IMR-90 (cell line): ENCODE measurements around the gene MSANTD1. TPM values are rescaled to one million over a fixed set of nuclear protein-coding genes. Genes with fewer than 3 reads are reported as not detected.

ENCODE experiments used
- ATAC-seq: fragments of 200-7000 bp; cut with Tn5 transposase; 2 replicates; pipeline ENCODE4 v1.9.1; 2020; ENCODE audit warnings: low read depth, mild to moderate bottlenecking, moderate library complexity
- BruUV-seq: library from RNA; stranded (reverse); fragments of 400-500 nt; replicated peaks from 2 replicates; lab custom pipeline; 2021; lab: Mats Ljungman, UMichigan
- CTCF ChIA-PET: fragments of 300-600 bp; formaldehyde crosslinking; extraction: SDS; loops from one replicate; lab custom pipeline; 2021; ENCODE audit warnings: antibody characterized with exemption; lab: Yijun Ruan, JAX
- POLR2A ChIA-PET: fragments of 300-600 bp; sonication (Branson Sonifier 250); formaldehyde crosslinking; loops from one replicate; lab custom pipeline; 2022; ENCODE audit warnings: antibody characterized with exemption; ENCODE audit not compliant: unreplicated experiment; lab: Charles Lee
- DNase-seq: peaks from one replicate; pipeline ENCODE4 v3.0.0; 2013
- H2AFZ ChIP-seq: replicated peaks from 2 replicates; pipeline ENCODE3; 2013; ENCODE audit warnings: low read length, mild to moderate bottlenecking; ENCODE audit not compliant: poor library complexity
- H2AK5ac ChIP-seq: 2 replicates; pipeline ENCODE4 v1.6.1; 2013; ENCODE audit warnings: low read depth, low read length, inconsistent platforms
- H2AK9ac ChIP-seq: replicated peaks from 2 replicates; pipeline ENCODE3; 2013; ENCODE audit warnings: mild to moderate bottlenecking, low read depth, low read length, moderate library complexity; ENCODE audit not compliant: poor library complexity
- H2BK120ac ChIP-seq: 2 replicates; pipeline ENCODE4 v1.6.1; 2013; ENCODE audit warnings: low read depth, low read length, inconsistent platforms
- H2BK15ac ChIP-seq: 3 replicates; pipeline ENCODE4 v1.6.1; 2013; ENCODE audit warnings: low read depth, low read length, inconsistent platforms
- H2BK20ac ChIP-seq: 2 replicates; pipeline ENCODE4 v1.6.1; 2013; ENCODE audit warnings: low read depth, mild to moderate bottlenecking, inconsistent platforms, low read length, moderate library complexity
- H2BK5ac ChIP-seq: 2 replicates; pipeline ENCODE4 v1.6.1; 2013; ENCODE audit warnings: mild to moderate bottlenecking, low read depth, low read length, inconsistent platforms; ENCODE audit not compliant: poor library complexity, severe bottlenecking
- H3K14ac ChIP-seq: replicated peaks from 2 replicates; pipeline ENCODE4 v1.6.1; 2013; ENCODE audit warnings: low read depth, low read length, inconsistent platforms
- H3K18ac ChIP-seq: 2 replicates; pipeline ENCODE4 v1.6.1; 2013; ENCODE audit warnings: low read depth, low read length, control low read depth
- H3K23ac ChIP-seq: 2 replicates; pipeline ENCODE4 v1.6.1; 2013; ENCODE audit warnings: low read depth, low read length, inconsistent platforms
- H3K27ac ChIP-seq: 2 replicates; pipeline ENCODE4 v1.5.1; 2013; ENCODE audit warnings: mild to moderate bottlenecking, control low read depth, low read length; ENCODE audit not compliant: insufficient read depth
- H3K27me3 ChIP-seq: 2 replicates; pipeline ENCODE4 v1.6.1; 2013; ENCODE audit warnings: low read length; ENCODE audit not compliant: control insufficient read depth, insufficient read depth
- H3K36me3 ChIP-seq: 2 replicates; pipeline ENCODE4 v1.6.1; 2013; ENCODE audit warnings: low read length, mixed read lengths; ENCODE audit not compliant: control insufficient read depth, insufficient read depth
- H3K4ac ChIP-seq: 2 replicates; pipeline ENCODE4 v1.6.1; 2013; ENCODE audit warnings: low read depth, low read length, inconsistent platforms
- H3K4me1 ChIP-seq: 2 replicates; pipeline ENCODE4 v1.6.1; 2013; ENCODE audit warnings: low read length, mixed read lengths; ENCODE audit not compliant: control insufficient read depth, insufficient read depth
- H3K4me2 ChIP-seq: 2 replicates; pipeline ENCODE4 v1.6.1; 2013; ENCODE audit warnings: low read depth, mild to moderate bottlenecking, control low read depth, low read length, moderate library complexity
- H3K4me3 ChIP-seq: 2 replicates; pipeline ENCODE4 v1.5.1; 2013; ENCODE audit warnings: low read depth, mild to moderate bottlenecking, control low read depth, low read length, moderate library complexity; ENCODE audit not compliant: insufficient read depth
- H3K56ac ChIP-seq: 2 replicates; pipeline ENCODE4 v1.6.1; 2013; ENCODE audit warnings: low read length, inconsistent platforms; ENCODE audit not compliant: insufficient read depth; ENCODE audit errors: extremely low read depth
- H3K79me1 ChIP-seq, 2 experiments: 2 replicates each; pipeline ENCODE4 v1.6.1; 2013; ENCODE audit warnings: low read length in 2 of 2, inconsistent platforms in 1 of 2, low read depth in 1 of 2
- H3K9ac ChIP-seq: 2 replicates; pipeline ENCODE4 v1.6.1; 2013; ENCODE audit warnings: low read depth, low read length, control low read depth
- H3K9me1 ChIP-seq: 2 replicates; pipeline ENCODE4 v1.6.1; 2013; ENCODE audit warnings: low read length, inconsistent platforms; ENCODE audit not compliant: insufficient read depth
- H3K9me3 ChIP-seq: 2 replicates; pipeline ENCODE4 v1.6.1; 2013; ENCODE audit warnings: low read length; ENCODE audit not compliant: control insufficient read depth, insufficient read depth
- H4K20me1 ChIP-seq: 2 replicates; pipeline ENCODE4 v1.6.1; 2013; ENCODE audit warnings: low read length, inconsistent platforms; ENCODE audit not compliant: insufficient read depth
- H4K5ac ChIP-seq: 2 replicates; pipeline ENCODE4 v1.6.1; 2013; ENCODE audit warnings: mild to moderate bottlenecking, low read depth, low read length, control low read depth
- H4K8ac ChIP-seq, 2 experiments: 2 replicates each; pipeline ENCODE4 v1.6.1; 2013; ENCODE audit warnings: low read depth in 2 of 2, low read length in 2 of 2, control low read depth in 1 of 2, inconsistent platforms in 1 of 2
- H4K91ac ChIP-seq: 2 replicates; pipeline ENCODE4 v1.6.1; 2013; ENCODE audit warnings: low read depth, low read length, inconsistent platforms; ENCODE audit not compliant: insufficient read depth
- BHLHE40 ChIP-seq: fragments of 150-350 bp; IDR thresholded peaks from 2 replicates; pipeline ENCODE4 v1.6.1; 2016; ENCODE audit warnings: mild to moderate bottlenecking, low read depth, low read length
- CEBPB ChIP-seq: IDR thresholded peaks from 2 replicates; pipeline ENCODE4 v1.6.1; 2012; ENCODE audit warnings: low read depth, low read length, improper control_type of control experiment
- CHD1 ChIP-seq: IDR thresholded peaks from 2 replicates; pipeline ENCODE4 v1.6.1; 2012; ENCODE audit warnings: low read depth, low read length, improper control_type of control experiment
- FOS ChIP-seq: fragments of 150-350 bp; IDR thresholded peaks from 2 replicates; pipeline ENCODE4 v1.6.1; 2016; ENCODE audit warnings: low read depth, low read length
- MAFK ChIP-seq: IDR thresholded peaks from 2 replicates; pipeline ENCODE4 v1.6.1; 2012; ENCODE audit warnings: low read depth, low read length, improper control_type of control experiment
- MAZ ChIP-seq: IDR thresholded peaks from 2 replicates; pipeline ENCODE4 v1.6.1; 2012; ENCODE audit warnings: low read depth, mild to moderate bottlenecking, low read length, improper control_type of control experiment, moderate library complexity, borderline replicate concordance
- MXI1 ChIP-seq: IDR thresholded peaks from 2 replicates; pipeline ENCODE4 v1.6.1; 2012; ENCODE audit warnings: low read depth, mild to moderate bottlenecking, low read length, moderate library complexity, borderline replicate concordance
- NFE2L2 ChIP-seq: fragments of 150-350 bp; IDR thresholded peaks from 2 replicates; pipeline ENCODE4 v1.6.1; 2016; ENCODE audit warnings: low read depth, mild to moderate bottlenecking, low read length
- POLR2A ChIP-seq: IDR thresholded peaks from 2 replicates; pipeline ENCODE4 v1.6.1; 2012; ENCODE audit warnings: mild to moderate bottlenecking, low read depth, low read length
- RAD21 ChIP-seq: IDR thresholded peaks from 2 replicates; pipeline ENCODE4 v1.6.1; 2012; ENCODE audit warnings: low read length, improper control_type of control experiment
- RCOR1 ChIP-seq: IDR thresholded peaks from 2 replicates; pipeline ENCODE4 v1.6.1; 2012; ENCODE audit warnings: mild to moderate bottlenecking, low read length, improper control_type of control experiment; ENCODE audit not compliant: insufficient replicate concordance
- RFX5 ChIP-seq: IDR thresholded peaks from 2 replicates; pipeline ENCODE4 v1.8.0; 2012; ENCODE audit warnings: low read depth, mild to moderate bottlenecking, low read length, moderate library complexity
- SMC3 ChIP-seq: fragments of 150-350 bp; IDR thresholded peaks from 2 replicates; pipeline ENCODE4 v1.6.1; 2016; ENCODE audit warnings: low read depth, mild to moderate bottlenecking, antibody characterized with exemption, low read length, moderate library complexity
- WGBS, 2 experiments: methylation state at CpG; one replicate each; pipeline versions ENCODE4 v1.1.5 to v1.1.7; 2013; ENCODE audit warnings: missing lambda C conversion rate in 2 of 2; ENCODE audit not compliant: insufficient read length in 1 of 2; ENCODE audit errors: extremely low coverage in 2 of 2; 5-methylcytosine and 5-hydroxymethylcytosine counted together
- dilution Hi-C: fragments of 300-500 bp; cut with HindIII; formaldehyde crosslinking; loops from one replicate; pipeline ENCODE4 v1.14.3; 2018; ENCODE audit warnings: low sequenced_read_pairs; ENCODE audit not compliant: unreplicated experiment
- in situ Hi-C: fragments of 300-500 bp; cut with MboI; formaldehyde crosslinking; loops from 3 replicates; pipeline ENCODE4 v1.14.3; 2019; ENCODE audit warnings: low sequenced_read_pairs, inconsistent platforms, mixed read lengths
- intact Hi-C: fragments of 100-400 bp; cut with micrococcal nuclease; formaldehyde crosslinking; loops from 2 replicates; pipeline ENCODE4 v1.10.0; 2022
- polyA plus RNA-seq, 3 experiments: library from polyadenylated mRNA; depleted of rRNA; stranded (reverse); fragments of >200 nt; gene quantifications; 2 replicates each; pipeline ENCODE4 v1.2.3, GENCODE V29; 2012; ENCODE audit warnings: low replicate concordance in 1 of 3
- total RNA-seq: library from RNA; depleted of rRNA; stranded (reverse); fragments of >200 nt; gene quantifications from 2 replicates; pipeline ENCODE4 v1.2.3, GENCODE V29; 2012
- TF ChIP-seq, protein P1 (sequence below): conservative IDR thresholded peaks from 2 replicates; pipeline ENCODE4 v1.5.1; 2012; ENCODE audit warnings: mild to moderate bottlenecking, low read depth, low read length, improper control_type of control experiment
- TF ChIP-seq, protein P2 (sequence below): fragments of 150-350 bp; IDR thresholded peaks from 2 replicates; pipeline ENCODE4 v1.6.1; 2016; ENCODE audit warnings: low read depth, mild to moderate bottlenecking, low read length, moderate library complexity, borderline replicate concordance
- TF ChIP-seq, protein P3 (sequence below): fragments of 150-350 bp; IDR thresholded peaks from 2 replicates; pipeline ENCODE4 v1.6.1; 2017; ENCODE audit warnings: mild to moderate bottlenecking, antibody characterized with exemption, low read length, low read depth

The MSANTD1 gene
- total and polyA plus RNA-seq, 2 of the 4 experiments (the other 2 are of a cell fraction) = under 0.01 to 0.07 TPM

DNA sequence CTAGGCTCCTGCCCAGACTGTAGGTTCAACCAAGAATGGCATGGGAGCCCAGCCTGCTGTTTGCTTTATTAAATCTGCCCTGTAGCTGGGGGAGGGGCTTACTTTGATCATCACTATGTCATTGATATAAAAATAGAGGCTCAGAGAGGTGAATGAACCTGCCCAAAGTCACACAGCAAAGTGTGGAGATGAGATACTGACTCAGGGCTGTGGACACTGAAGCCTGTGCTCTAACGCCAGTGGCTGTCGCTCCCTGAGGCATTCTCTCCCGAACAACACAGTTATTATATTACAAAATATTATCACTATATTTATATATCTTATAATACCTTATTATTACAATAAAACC, 3.5 kb downstream of the MSANTD1 start:
- H3K14ac ChIP-seq = no peak overlapping the region
- no peak overlapping the region for H4K8ac ChIP-seq
- CTCF ChIA-PET = no interaction called here
- H4K20me1 ChIP-seq = no peaks in the 10 kb centered on the region
- no peaks in the 10 kb centered on the region for H3K36me3 ChIP-seq
- no TSS peak for BruUV-seq
- no peak overlapping the region for H3K9ac ChIP-seq
- no peak overlapping the region for H2BK5ac ChIP-seq
- no peak overlapping the region for H4K91ac ChIP-seq
- DNase-seq (no peak), ATAC-seq (no peak)
- no peak overlapping the region for H2BK15ac ChIP-seq
- H2AFZ ChIP-seq = no peak overlapping the region
- POLR2A ChIA-PET = no interaction called here
- TF ChIP-seq SMC3 (no peak), RCOR1 (no peak), RFX5 (no peak), MAFK (no peak), CEBPB (no peak), CHD1 (no peak), POLR2A (no peak), BHLHE40 (no peak), FOS (no peak), MAZ (no peak), RAD21 (no peak), NFE2L2 (no peak), MXI1 (no peak)
- TF ChIP-seq, protein P1, sequence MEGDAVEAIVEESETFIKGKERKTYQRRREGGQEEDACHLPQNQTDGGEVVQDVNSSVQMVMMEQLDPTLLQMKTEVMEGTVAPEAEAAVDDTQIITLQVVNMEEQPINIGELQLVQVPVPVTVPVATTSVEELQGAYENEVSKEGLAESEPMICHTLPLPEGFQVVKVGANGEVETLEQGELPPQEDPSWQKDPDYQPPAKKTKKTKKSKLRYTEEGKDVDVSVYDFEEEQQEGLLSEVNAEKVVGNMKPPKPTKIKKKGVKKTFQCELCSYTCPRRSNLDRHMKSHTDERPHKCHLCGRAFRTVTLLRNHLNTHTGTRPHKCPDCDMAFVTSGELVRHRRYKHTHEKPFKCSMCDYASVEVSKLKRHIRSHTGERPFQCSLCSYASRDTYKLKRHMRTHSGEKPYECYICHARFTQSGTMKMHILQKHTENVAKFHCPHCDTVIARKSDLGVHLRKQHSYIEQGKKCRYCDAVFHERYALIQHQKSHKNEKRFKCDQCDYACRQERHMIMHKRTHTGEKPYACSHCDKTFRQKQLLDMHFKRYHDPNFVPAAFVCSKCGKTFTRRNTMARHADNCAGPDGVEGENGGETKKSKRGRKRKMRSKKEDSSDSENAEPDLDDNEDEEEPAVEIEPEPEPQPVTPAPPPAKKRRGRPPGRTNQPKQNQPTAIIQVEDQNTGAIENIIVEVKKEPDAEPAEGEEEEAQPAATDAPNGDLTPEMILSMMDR = no peak
- TF ChIP-seq, protein P2, sequence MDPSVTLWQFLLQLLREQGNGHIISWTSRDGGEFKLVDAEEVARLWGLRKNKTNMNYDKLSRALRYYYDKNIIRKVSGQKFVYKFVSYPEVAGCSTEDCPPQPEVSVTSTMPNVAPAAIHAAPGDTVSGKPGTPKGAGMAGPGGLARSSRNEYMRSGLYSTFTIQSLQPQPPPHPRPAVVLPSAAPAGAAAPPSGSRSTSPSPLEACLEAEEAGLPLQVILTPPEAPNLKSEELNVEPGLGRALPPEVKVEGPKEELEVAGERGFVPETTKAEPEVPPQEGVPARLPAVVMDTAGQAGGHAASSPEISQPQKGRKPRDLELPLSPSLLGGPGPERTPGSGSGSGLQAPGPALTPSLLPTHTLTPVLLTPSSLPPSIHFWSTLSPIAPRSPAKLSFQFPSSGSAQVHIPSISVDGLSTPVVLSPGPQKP = no peak
- TF ChIP-seq, protein P3, sequence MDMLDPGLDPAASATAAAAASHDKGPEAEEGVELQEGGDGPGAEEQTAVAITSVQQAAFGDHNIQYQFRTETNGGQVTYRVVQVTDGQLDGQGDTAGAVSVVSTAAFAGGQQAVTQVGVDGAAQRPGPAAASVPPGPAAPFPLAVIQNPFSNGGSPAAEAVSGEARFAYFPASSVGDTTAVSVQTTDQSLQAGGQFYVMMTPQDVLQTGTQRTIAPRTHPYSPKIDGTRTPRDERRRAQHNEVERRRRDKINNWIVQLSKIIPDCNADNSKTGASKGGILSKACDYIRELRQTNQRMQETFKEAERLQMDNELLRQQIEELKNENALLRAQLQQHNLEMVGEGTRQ = no peak
- no peak overlapping the region for H2BK120ac ChIP-seq
- dilution Hi-C loops (no loop called here), intact Hi-C loops (no loop called here), in situ Hi-C loops (no loop called here)
- no peak overlapping the region for H3K18ac ChIP-seq
- no peak overlapping the region for H2BK20ac ChIP-seq
- H4K5ac ChIP-seq = no peak overlapping the region
- no peaks in the 10 kb centered on the region for H3K79me1 ChIP-seq
- no peak overlapping the region for H3K4me2 ChIP-seq
- no peaks in the 10 kb centered on the region for H3K9me3 ChIP-seq
- WGBS, 2 experiments = no CpG with 5 or more reads among the region's 3 CpGs
- H3K4me1 ChIP-seq = no peaks in the 10 kb centered on the region
- no peak overlapping the region for H3K23ac ChIP-seq
- no peak overlapping the region for H3K4ac ChIP-seq
- no peak overlapping the region for H2AK5ac ChIP-seq
- H3K9me1 ChIP-seq = no peaks in the 10 kb centered on the region
- no peak overlapping the region for H3K27ac ChIP-seq
- H3K27me3 ChIP-seq = no peaks in the 10 kb centered on the region; the same call in 1 of the 2 replicates
- H3K56ac ChIP-seq = no peak overlapping the region
- no peak overlapping the region for H2AK9ac ChIP-seq
- H3K4me3 ChIP-seq = no peak overlapping the region
